Measurements from ENCODE around the gene DLGAP1. TPM values are rescaled to one million over a fixed set of nuclear protein-coding genes. Genes with fewer than 3 reads are reported as not detected.
A peak's percentile ranks its signal among the peaks of the same experiment; 100 is the strongest.
"Not testable (repeated sequence)": the region's sequence is repeated elsewhere in the genome, so short reads cannot be mapped to it uniquely, and the experiment has no call there.

The DLGAP1 gene
- polyA plus RNA-seq, 1 donor = 1.5 TPM

DNA sequence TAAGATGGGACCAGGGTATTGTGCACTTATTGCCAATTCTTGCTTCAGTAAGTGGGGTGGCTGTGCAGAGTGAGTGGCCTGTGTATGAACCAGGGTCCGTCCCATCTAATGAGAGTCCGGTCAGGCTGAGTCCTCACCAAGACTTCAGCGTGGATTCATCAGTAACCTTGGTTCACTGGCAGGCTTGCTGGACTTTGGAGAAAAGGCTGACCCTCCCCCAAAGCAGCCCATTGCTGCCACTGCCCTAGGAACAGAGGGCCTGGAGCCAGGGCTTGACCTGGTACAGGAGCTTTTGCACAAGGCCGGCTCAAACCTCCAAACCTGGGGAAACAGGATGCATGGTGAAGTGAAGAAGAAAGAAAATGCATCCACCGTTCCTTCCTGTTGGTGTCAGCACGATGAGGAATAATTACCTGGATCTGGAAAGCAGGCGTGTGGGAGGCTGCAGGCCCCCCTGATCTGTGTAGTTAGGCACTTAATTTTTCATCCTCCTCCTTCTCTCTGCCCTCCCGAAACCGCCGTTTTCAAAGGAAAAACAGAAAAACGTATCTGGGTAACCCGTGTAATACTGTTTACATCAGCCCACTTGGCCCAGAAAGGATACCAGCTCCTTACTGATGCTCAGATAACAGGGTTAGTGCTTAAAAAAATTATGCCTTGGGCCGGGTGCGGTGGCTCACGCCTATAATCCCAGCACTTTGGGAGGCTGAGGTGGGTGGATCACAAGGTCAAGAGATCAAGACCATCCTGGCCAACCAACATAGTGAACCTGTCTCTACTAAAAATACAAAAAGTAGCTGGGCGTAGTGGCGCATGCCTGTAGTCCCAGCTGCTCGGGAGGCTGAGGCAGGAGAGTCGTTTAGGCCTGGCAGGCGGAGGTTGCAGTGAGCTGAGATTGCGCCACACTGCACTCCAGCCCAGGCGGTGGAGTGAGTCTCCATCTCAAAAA is 857.4 kb downstream of the DLGAP1 start:
- no peak for DNase-seq

DNA sequence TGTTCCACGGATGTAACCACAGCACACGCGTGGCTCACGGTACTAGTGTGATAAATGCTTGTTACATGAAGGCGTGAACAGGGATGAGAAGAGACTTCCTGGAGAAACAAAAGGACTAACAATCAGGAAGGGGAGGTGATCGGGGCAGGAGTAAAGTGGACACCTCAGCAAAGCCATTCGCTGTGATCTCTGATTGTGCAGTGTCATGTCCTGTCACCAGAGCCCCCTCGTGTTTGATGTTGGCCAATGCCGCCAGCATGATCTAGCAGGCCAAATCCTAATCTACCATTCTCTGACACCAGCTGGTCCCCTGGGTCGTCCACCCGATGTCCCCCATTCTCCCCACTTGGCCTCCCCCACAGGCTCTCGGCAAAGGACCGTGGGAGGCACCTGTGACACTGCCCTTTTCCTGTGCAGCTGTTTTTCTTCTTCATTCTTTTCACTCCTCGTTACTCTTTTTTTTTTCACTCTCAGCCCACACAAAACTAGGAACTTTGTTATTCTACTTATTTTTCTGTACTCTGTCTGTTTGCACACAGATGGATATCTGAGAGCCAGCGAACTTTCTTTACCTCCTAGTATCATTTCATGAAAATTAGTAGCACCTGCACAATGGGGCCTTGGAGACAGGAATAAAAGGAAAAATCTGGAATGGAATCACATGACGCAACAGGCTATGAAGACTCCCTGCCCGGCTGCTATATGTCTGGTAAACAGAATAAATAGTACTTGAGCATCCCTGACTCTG is 858.3 kb downstream of the DLGAP1 start:
- DNase-seq = peak; percentile 47

DNA sequence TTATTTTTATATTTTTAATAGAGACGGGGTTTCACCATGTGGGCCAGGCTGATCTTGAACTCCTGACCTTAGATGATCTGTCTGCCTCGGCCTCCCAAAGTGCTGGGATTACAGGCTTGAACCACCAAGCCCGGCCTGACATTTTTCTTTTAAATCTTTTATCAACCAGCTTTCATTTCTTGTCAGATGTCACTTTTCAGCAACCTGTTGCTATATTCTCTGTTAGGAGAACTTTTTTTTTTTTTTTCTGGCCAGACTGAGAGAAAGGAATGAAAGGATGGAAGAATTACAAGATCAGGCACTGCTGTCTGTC is 858.8 kb downstream of the DLGAP1 start:
- no peak for DNase-seq

DNA sequence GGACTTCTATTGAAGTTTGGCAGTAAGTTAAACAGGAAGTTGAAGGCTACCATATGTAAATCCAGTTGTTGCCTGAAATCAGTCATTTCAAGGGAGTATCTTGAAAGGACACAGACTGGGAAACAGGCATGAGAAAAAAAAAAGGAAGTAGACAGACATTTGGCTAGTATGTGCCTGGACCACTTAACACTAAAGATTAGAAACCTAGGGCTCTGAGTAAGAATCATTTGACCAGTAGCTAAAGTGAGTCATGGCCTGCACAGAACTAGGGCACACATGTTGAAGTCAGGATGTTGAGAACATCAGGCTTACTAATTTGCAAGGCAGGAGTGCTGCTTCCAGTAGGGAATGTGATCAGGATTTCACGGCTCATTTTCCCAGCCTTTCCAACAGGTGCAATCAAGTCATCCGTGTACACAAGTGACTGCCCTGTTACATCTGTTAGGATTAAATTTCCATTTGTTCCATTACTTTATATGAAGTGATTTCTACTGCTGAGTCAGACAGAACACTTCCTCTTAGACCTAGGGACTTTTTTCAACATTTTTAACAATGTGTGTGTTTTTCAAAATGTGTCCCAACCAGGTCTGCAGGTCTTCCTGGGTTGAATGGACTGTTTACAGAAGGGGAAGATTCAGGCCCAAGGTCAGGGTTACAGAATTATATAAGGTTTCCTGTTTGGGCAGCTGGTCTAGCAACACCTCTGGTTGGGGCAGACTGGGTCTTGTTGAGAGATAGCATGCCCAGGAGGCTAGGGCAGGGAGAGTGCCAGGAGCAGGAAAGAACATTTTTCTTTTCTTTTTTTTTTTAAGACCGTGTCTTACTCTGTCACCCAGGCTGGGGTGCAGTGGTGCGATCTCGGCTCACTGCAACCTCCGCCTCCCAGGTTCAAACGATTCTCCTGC is 859.5 kb downstream of the DLGAP1 start:
- peak; percentile 62 for DNase-seq

DNA sequence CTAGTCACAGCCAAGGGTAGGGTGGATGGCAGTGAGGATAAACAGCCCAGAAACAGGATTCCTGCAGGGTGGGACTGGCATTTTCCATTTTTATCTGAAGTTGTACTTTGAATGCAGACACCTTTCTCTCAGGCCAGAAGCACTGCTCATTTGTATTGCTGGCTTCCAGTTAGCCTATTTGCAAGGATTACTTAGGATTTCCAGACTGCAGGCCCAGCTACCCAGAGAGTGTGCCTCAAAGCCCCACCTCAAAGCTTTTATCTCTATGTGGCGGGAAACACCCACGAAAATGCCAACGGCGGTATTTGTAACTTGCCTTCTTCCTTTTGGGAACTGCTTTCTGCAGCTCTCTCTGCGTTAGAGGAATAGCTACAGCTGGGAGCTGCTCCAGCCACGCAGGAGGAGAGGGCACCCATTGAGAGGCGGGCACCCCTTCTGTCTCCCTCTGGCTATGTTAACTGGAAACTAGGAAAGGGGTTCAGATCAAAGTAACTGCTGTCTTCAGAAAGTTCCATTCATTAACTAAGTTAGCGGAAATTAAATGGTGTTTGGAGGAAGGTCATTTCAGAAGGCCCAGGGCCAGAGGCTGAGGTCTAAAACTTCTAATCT is 860.2 kb downstream of the DLGAP1 start:
- DNase-seq = peak; percentile 42

DNA sequence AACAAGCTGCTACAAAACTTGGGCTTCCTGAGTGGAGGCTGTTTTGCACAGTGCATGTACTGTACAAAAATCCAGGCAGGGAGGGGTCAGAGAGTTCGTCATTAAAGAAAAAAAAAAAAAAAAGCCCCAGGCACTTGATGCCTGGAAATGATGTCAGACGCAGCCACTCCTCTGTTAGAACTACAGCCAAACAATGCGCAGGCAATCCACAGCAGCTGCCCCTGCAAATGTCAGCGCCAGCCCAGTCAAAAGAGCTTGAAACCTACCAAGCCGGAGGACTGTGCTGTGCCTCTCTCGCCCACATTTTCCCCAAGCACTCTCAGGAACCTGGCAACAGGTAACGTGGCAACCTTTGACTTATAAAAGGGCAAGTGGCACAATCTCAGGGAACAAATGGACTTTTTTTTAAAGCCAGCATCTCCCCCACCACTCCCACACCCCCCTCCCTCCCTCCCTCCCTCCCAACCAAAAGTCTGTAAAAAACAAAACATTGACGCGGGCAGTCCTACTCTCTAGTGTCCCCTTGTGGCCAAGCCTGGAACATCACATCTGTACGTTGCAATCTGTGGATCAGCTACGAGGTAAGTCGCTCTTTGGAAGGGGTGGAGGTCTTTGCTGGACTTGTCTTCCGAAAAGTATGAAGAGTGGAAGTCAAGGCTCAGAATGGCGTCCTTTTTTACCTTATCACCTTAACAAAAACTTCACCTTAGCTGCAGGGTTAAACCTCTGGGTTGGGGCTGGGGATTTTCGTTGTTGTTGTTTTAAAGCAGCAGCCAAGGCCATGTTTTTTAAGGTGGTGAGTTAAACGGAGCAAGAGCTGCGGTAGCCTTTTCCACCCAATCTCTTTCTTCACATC is 861.0 kb downstream of the DLGAP1 start:
- DNase-seq = peak; percentile 95

DNA sequence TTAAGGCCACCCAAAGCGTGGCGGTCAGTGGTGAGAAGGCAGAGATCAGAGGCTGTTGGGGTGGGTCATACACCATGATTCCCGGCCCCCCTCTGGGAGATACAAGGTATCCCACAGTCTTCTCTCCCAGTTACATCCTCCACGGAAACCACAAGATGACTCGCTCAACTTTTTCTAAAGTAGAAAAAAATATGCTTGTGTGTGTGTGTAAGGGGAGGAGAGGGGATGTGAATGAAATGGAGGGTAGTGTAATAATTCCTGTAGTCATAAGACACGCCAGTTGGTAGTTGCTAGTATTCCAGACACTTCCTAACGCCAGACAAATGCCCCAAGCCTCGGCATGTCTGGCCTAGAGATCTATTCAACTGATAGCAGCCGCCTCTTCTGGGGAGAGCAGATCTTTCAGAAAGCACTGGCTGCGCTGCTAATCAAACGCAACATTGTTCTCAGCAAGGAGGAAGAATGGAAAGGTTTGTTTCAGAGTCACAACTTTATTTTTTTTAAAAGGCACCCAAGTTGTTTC is 861.7 kb downstream of the DLGAP1 start:
- no peak for DNase-seq

DNA sequence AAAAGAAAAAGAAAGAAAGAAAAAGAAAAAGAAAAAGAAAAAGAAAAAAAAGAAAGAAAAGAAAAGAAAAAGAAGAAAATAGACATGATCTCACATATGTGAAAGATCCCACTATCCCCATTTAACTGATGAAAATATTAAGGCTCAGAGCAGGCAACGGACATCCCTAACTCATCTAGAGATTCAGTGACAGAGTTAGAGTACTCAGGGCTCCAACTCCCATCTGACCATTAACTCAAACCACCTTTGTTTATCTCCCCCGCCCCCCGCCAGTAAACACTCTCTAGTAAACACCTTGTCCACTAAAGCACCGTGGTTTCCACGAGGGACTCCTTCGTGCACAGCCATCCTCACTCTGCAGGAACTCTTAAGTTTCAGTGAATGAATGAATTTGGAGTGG is 862.2 kb downstream of the DLGAP1 start:
- no peak for DNase-seq

DNA sequence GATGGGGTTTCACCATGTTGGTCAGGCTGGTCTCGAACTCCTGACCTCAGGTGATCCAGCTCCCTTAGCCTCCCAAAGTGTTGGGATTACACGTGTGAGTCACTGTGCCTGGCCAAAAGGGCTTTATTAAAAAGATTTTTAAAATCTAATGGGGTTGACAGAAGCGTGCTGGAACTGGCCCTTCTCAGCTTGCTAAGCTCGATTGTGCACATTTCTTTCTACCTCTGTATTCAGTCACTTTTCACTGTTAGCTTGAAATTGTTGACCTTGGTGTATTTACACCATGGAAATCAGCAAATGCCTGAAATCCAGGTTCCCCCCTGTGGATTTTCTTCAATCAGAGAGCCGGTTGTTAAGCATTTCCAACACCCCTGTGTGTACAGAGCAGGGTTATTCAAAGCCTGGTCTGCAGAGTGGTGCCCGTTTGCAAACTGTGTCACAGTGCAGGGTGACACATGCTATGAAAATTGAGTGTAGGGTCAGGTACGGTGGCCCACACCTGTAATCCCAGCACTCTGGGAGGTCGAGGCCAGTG is 864.9 kb downstream of the DLGAP1 start:
- DNase-seq = no peak

DNA sequence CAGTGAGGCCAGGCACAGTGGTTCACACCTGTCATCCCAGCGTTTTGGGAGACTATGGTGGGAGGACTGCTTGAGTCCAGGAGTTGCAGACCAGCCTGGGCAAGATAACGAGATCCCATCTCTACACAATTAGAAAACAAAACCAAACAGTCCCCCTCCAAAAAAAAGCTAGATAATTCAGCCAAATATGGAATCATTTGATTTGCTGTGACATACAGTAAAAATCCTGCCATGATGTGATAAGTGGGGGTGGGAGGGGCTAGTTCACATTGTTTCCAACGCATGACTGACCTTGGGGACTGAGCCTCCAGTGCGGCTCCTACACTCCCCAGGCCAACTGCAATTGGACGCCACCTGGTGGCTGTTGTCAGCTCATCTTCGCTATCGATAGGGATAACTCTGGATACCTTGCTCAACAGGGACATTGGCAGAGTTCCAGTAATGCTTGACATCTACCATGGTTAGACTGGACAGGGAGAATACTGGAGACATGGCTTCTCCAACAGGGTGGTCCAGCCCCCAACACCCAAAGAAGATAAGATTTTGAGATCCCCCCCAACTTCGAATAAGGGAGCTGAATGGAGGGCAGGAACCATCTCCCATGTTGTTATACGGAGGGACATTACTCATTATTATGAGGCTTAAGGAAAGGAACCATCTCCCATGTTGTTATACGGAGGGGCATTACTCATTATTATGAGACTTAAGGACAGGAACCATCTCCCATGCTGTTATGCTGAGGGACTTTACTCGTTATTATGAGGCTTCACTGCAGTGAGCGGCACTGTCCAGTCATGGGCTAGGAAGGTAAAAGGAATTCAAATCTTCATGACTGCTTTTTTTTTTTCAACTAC is 869.2 kb downstream of the DLGAP1 start:
- DNase-seq = peak; percentile 58

DNA sequence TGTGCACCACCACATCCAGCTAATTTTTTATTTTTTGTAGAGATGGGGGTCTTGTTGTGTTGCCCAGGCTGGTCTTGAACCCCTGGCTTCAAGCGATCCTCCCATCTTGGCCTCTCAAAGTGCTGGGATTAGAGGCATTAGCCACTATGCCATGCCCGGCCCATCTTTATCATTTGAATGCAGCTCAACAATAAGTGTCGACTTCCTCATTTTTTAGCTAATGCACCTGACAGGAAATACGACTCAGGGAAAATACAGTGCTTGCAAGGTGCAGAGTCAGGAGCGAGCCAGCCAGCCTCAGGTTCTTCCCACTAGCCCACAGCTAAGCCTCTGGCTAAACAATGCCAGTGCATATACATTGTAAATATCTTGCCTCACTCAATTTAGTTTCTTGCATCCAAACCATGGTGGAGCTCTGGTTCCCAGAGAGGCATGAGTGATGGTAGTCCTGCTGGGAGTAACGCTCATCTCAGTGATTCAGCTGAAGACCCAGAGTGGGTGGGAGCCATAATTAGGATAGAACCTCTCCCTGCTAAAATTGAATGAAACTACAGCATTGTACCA is 870.1 kb downstream of the DLGAP1 start:
- DNase-seq = no peak

DNA sequence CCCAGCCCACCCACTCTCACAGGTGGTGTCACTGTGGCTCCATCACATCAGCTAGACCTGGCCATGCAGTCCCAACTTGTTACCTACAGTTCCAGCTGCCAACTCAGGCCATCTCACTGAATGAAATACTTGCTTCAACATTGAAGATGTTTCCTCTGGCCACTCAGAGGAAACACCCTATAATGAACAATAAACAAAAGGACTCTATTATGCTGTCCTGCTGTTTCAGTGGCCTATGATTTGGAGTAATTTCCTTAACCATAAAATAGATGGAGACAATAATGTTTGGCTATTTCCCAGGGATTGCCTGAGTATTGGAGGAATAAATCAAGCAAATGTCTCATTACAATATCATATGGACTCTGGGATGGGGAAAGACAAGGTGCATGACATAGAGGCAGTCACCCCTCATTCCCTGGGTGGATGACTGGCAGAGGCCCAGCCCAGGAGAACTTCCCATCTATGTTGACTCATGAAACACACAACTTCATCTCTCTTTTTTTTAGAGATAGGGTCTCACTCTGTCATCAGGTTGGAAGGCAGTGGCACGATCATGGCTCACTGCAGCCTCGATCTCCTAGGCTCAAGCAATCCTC is 870.7 kb downstream of the DLGAP1 start:
- DNase-seq = no peak

DNA sequence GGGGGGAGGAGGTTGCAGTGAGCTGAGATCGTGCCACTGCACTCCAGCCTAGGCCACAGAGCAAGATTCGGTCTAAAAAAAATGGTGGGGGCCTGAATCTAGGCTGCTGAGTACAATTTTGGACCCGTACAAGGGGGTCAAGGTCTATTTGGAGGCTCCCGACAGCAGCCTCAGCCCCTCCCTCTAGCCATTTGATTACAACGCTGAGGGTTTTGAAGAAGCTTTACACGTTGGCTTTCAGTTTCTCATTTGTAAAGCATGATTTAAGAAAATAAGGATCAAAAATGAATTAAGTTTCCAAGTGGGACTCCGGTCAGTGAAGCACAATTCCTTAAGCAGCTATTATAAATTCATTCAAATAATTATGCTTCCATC is 871.2 kb downstream of the DLGAP1 start:
- DNase-seq = no peak

DNA sequence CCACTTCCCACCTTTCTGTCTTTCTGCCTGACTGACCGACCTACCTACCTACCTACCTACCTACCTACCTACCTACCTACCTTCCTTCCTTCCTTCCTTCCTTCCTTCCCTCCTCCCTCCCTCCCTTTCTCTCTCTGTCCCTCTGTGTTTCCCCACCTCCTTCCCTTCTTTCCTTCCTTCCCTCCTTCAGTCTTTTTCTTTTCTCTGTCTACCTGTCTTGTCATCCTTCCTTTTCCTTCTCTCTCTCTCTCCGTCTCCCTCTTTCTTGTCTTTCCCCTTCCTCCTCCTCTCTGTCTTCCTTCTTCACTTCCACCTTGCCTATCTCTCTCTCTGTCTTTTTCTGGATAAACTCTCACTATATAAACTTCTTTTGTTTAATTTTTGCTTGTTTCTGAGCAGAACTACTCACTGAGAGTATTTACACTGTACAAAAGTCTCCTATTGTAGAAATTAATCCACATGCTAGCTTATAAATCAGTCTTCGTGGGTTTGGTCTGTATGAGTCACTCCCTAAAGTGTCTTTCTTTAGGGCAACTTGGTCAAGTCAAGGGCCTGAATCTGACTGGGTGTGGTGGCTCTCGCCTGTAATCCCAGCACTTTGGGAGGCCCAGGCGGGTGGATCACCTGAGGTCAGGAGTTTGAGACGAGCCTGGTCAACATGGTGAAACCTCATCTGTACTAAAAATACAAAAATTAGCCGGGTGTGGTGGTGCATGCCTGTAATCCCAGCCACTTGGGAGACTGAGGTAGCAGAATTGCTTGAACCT is 871.8 kb downstream of the DLGAP1 start:
- DNase-seq = not testable (repeated sequence)

DNA sequence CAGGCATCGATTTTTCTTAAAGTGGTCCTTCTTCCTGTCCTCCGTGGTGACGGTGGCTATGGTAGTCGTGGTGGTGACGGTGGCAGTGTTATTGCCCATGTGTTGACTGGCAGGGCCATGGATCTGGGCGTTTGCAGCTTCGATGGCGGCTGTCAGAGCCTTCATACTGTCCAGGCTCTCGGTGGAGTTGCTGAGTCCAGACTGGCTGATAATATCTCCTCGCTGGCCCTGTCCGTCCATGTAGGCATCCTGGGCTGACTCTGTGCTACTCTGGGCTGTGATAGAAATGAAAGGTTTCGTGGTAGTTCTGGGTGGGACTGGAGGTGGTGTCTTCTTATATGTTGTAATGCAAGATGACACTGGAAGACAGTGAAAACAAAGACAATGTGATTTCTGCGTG is 873.2 kb downstream of the DLGAP1 start:
- DNase-seq = no peak

DNA sequence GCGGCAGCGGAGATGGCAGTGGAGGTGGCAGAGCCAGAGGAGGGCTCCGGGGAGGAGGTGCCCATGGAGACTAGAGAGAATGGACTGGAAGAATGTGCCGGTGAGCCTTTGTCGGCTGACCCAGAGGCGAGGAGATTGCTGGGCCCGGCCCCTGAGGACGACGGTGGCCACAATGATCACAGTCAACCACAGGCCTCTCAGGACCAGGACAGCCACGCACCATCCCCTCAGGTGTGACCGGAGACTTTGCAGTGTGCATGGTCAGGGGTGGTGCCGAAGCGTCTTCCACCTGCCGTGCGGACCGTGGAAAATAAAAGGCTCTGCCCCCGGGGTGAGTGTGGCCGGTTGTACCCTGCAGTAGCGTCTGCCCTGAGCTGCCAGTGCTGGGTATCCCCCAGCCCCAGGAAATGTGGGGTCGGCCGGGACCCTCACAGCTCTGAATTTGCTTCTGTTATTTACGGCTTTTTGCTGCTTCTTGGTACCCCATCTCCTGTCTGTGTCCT is 874.5 kb downstream of the DLGAP1 start:
- DNase-seq = not testable (repeated sequence)

DNA sequence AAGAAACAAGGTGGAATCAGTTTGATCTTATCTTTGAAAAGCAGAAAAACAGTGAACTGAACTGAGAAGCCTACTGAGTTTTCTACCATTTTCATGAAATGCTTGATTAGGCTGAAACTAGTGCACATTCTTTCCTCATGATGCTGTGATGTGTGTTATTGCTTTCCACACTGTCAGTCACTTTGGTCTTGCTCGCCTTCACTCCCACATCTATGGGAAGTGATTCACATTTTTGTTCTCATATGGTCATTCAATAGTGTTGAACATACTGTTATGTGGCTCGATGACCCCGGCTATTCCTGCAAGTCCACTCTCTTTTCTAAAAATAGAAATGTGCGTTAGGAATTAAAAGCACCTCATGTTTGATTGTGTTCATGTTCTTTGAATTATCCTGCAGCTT is 875.4 kb downstream of the DLGAP1 start:
- DNase-seq = no peak

DNA sequence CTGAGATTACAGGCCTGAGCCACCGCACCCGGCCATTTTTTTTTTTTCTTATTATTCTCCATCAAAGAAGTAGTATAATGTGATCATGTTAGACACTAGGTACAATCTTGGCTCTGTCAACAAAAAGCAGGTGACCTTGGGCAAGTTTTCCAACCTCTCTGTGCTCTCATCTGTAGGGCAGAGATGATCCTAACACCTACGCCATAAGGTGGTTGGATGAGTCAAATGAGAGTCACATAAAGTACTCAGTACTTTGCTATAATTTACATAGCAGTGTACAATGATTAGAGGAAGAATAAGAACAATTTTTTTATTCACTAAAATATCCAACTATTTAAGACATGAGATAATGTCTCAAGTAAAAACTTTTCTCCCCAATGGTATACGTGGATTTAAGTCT is 876.5 kb downstream of the DLGAP1 start:
- DNase-seq = no peak
